ENCODE results near the gene C12orf76.
"Not testable (repeated sequence)": the region's sequence is repeated elsewhere in the genome, so short reads cannot be mapped to it uniquely, and the experiment has no call there.

The C12orf76 gene

GRCh38 chr12:110079477-110080400 lies 31.4 kb upstream of the C12orf76 start:
- no peaks in the 10 kb centered on the region for H3K27me3 ChIP-seq (ENCODE audit: control insufficient read depth in 1 of 2, insufficient read depth in 2 of 2, low read length in 2 of 2)
- peaks cover 9 to 11% of the 10 kb centered on the region in 2 donors for H3K4me1 ChIP-seq (ENCODE audit: control insufficient read depth in 1 of 2, insufficient read depth in 2 of 2, low read length in 2 of 2)
- H3K9ac ChIP-seq (ENCODE audit: low read depth in 1 of 2, low read length in 2 of 2), result peak overlapping the region; percentile 2 to 34
- peak overlapping the region; percentile 47 to 56 for H3K4me3 ChIP-seq (ENCODE audit: low read depth in 1 of 2, low read length in 2 of 2)
- H3K27ac ChIP-seq (ENCODE audit: low read depth, low read length), result peak overlapping the region; percentile 64
- H3K9me3 ChIP-seq (ENCODE audit: control insufficient read depth in 1 of 2, low read length in 2 of 2), result no peaks in the 10 kb centered on the region
- H3K36me3 ChIP-seq (ENCODE audit: control insufficient read depth in 1 of 2, insufficient read depth in 2 of 2, low read length in 2 of 2), result no peaks in the 10 kb centered on the region

DNA sequence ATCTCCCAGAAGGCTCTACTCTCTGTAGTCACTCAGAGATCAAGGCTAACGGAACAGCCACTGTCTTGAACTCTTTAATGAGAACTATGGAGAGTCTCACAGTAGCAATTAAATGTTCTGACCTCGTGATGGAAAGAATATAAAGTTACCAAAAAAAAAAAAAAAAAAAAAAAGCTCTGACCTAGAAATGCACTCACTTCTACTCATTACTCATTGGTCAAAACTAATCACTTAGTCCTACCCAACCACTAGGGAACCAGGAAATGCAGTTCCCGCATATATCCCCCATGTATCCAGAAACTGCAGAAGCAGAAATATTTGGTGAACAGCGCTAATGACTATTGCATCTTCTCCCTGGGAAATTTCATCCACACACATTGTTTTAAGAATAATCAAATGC lies 29.5 kb upstream of the C12orf76 start:
- Histone ChIP-seq H3K9me3 (ENCODE audit: control insufficient read depth in 1 of 2, low read length in 2 of 2) (no peaks in the 10 kb centered on the region), H3K9ac (ENCODE audit: low read depth in 1 of 2, low read length in 2 of 2) (no peak overlapping the region), H3K36me3 (ENCODE audit: control insufficient read depth in 1 of 2, insufficient read depth in 2 of 2, low read length in 2 of 2) (no peaks in the 10 kb centered on the region), H3K27me3 (ENCODE audit: control insufficient read depth in 1 of 2, insufficient read depth in 2 of 2, low read length in 2 of 2) (no peaks in the 10 kb centered on the region), H3K27ac (ENCODE audit: low read depth, low read length) (no peak overlapping the region), H3K4me1 (ENCODE audit: control insufficient read depth in 1 of 2, insufficient read depth in 2 of 2, low read length in 2 of 2) (peaks cover 15% of the 10 kb centered on the region in 2 donors), H3K4me3 (ENCODE audit: low read depth in 1 of 2, low read length in 2 of 2) (no peak overlapping the region)

DNA sequence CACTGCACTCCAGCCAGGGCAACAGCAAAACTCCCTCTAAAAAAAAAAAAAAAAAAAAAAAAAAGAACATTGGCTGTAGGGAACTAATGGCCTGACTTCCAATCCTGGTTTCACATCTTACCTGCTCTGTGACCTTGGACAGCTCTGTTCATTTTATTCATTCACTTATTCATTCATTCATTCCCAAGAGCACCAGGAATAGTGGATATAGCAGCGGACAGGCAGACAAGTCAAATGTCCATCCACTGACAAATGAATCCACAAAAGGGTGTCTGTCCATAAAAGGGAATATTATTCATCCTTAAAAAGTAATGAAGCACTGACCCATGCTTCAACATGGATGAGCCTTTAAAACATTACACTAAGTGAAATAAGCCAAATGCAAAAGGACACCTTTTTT lies 27.6 kb upstream of the C12orf76 start:
- no peaks in the 10 kb centered on the region for H3K9me3 ChIP-seq (ENCODE audit: control insufficient read depth in 1 of 2, low read length in 2 of 2)
- H3K36me3 ChIP-seq (ENCODE audit: control insufficient read depth in 1 of 2, insufficient read depth in 2 of 2, low read length in 2 of 2), result no peaks in the 10 kb centered on the region
- no peak overlapping the region for H3K9ac ChIP-seq (ENCODE audit: low read depth in 1 of 2, low read length in 2 of 2)
- H3K4me3 ChIP-seq (ENCODE audit: low read depth in 1 of 2, low read length in 2 of 2), result no peak overlapping the region
- H3K27ac ChIP-seq (ENCODE audit: low read depth, low read length), result no peak overlapping the region
- peaks cover 15% of the 10 kb centered on the region in 2 donors for H3K4me1 ChIP-seq (ENCODE audit: control insufficient read depth in 1 of 2, insufficient read depth in 2 of 2, low read length in 2 of 2)
- H3K27me3 ChIP-seq (ENCODE audit: control insufficient read depth in 1 of 2, insufficient read depth in 2 of 2, low read length in 2 of 2), result no peaks in the 10 kb centered on the region

DNA sequence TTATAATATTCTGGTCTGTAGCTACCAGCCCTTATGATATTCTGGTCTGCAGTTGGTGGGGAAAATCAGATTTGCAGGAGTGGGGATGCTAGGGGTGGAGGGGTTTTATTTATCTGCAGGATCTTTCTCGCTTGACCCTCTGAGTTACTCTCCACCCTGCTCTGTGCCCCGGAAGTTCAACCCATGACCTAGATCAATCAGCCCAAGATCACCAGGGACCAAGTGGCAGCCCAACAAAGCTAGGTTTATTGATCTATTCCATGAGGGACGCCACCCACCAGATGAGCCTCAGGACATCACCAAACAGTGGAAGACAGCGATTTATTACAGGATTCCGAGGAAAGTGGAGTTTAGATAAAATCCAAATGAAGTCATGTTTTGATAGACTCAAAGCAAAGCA lies 25.8 kb upstream of the C12orf76 start:
- H3K9me3 ChIP-seq (ENCODE audit: control insufficient read depth in 1 of 2, low read length in 2 of 2), result no peaks in the 10 kb centered on the region
- no peak overlapping the region for H3K4me3 ChIP-seq (ENCODE audit: low read depth in 1 of 2, low read length in 2 of 2)
- H3K9ac ChIP-seq (ENCODE audit: low read depth in 1 of 2, low read length in 2 of 2), result no peak overlapping the region
- H3K36me3 ChIP-seq (ENCODE audit: control insufficient read depth in 1 of 2, insufficient read depth in 2 of 2, low read length in 2 of 2), result no peaks in the 10 kb centered on the region
- H3K27me3 ChIP-seq (ENCODE audit: control insufficient read depth in 1 of 2, insufficient read depth in 2 of 2, low read length in 2 of 2), result no peaks in the 10 kb centered on the region
- no peak overlapping the region for H3K27ac ChIP-seq (ENCODE audit: low read depth, low read length)
- peaks cover 4 to 6% of the 10 kb centered on the region in 2 donors for H3K4me1 ChIP-seq (ENCODE audit: control insufficient read depth in 1 of 2, insufficient read depth in 2 of 2, low read length in 2 of 2)

GRCh38 chr12:110073049-110073831 lies 24.9 kb upstream of the C12orf76 start:
- Histone ChIP-seq H3K9ac (ENCODE audit: low read depth in 1 of 2, low read length in 2 of 2) (peak overlapping the region; percentile 18 to 49), H3K36me3 (ENCODE audit: control insufficient read depth in 1 of 2, insufficient read depth in 2 of 2, low read length in 2 of 2) (no peaks in the 10 kb centered on the region), H3K4me1 (ENCODE audit: control insufficient read depth in 1 of 2, insufficient read depth in 2 of 2, low read length in 2 of 2) (peaks cover 4 to 5% of the 10 kb centered on the region in 2 donors), H3K9me3 (ENCODE audit: control insufficient read depth in 1 of 2, low read length in 2 of 2) (no peaks in the 10 kb centered on the region), H3K27ac (ENCODE audit: low read depth, low read length) (no peak overlapping the region), H3K27me3 (ENCODE audit: control insufficient read depth in 1 of 2, insufficient read depth in 2 of 2, low read length in 2 of 2) (no peaks in the 10 kb centered on the region), H3K4me3 (ENCODE audit: low read depth in 1 of 2, low read length in 2 of 2) (peak overlapping the region; percentile 60 to 66)

- H3K27me3 ChIP-seq (ENCODE audit: control insufficient read depth in 1 of 2, insufficient read depth in 2 of 2, low read length in 2 of 2); H3K9me3 ChIP-seq (ENCODE audit: control insufficient read depth in 1 of 2, low read length in 2 of 2); H3K27ac ChIP-seq (ENCODE audit: low read depth, low read length); H3K36me3 ChIP-seq (ENCODE audit: control insufficient read depth in 1 of 2, insufficient read depth in 2 of 2, low read length in 2 of 2); H3K4me1 ChIP-seq (ENCODE audit: control insufficient read depth in 1 of 2, insufficient read depth in 2 of 2, low read length in 2 of 2); H3K9ac ChIP-seq (ENCODE audit: low read depth in 1 of 2, low read length in 2 of 2): not testable (repeated sequence)
- peak overlapping the region in 1 of 2 donors; percentile 60 for H3K4me3 ChIP-seq (ENCODE audit: low read depth in 1 of 2, low read length in 2 of 2)
These were observed 24.3 kb upstream of the C12orf76 start for GRCh38 chr12:110072636-110073035.

GRCh38 chr12:110071967-110072366 lies 23.6 kb upstream of the C12orf76 start:
- H3K36me3 ChIP-seq (ENCODE audit: control insufficient read depth in 1 of 2, insufficient read depth in 2 of 2, low read length in 2 of 2), result no peaks in the 10 kb centered on the region
- H3K9me3 ChIP-seq (ENCODE audit: control insufficient read depth in 1 of 2, low read length in 2 of 2), result no peaks in the 10 kb centered on the region
- H3K4me3 ChIP-seq (ENCODE audit: low read depth in 1 of 2, low read length in 2 of 2), result no peak overlapping the region
- peaks cover 4 to 5% of the 10 kb centered on the region in 2 donors for H3K4me1 ChIP-seq (ENCODE audit: control insufficient read depth in 1 of 2, insufficient read depth in 2 of 2, low read length in 2 of 2)
- no peaks in the 10 kb centered on the region for H3K27me3 ChIP-seq (ENCODE audit: control insufficient read depth in 1 of 2, insufficient read depth in 2 of 2, low read length in 2 of 2)
- H3K9ac ChIP-seq (ENCODE audit: low read depth in 1 of 2, low read length in 2 of 2), result no peak overlapping the region
- no peak overlapping the region for H3K27ac ChIP-seq (ENCODE audit: low read depth, low read length)

DNA sequence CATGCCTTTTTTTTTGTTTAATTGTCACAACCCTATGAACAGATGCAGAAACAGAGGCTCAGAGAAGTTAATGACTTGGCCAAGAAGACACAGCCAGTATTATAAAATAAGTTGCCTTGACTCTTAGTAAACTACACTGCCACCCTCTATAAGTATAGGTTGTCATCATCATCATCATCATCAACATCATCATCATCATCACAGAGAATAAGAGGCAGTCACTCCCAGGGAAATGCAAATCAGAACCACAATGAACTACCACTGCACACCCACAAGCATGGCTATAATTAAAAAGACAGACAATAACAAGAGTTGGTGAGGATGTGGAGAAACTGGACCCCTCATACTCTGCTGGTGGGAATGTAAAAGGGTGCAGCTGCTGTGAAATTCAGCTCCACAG lies 23.2 kb upstream of the C12orf76 start:
- no peak overlapping the region for H3K4me3 ChIP-seq (ENCODE audit: low read depth in 1 of 2, low read length in 2 of 2)

DNA sequence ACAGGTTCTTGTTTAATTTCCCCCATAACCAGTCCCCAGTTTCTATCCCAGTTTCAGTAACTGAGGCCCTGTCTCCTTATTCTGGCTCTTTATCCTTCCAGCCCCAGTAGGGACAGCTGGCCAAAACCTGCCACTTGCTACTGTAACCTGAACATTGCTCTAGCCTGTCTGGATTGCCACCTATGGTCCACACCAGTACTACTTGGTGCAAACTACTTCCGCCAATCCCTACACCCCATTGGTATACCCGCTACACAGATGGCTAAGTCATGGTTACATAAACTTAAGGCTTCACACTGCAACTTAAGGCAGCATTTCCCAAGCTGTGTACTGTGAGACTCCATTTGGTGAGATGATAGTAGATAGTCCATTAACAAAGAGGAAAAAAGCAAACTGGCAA lies 20.3 kb upstream of the C12orf76 start:
- H3K27ac ChIP-seq (ENCODE audit: low read depth, low read length), result no peak overlapping the region

More for the DNA sequence above, 23.2 kb upstream of the C12orf76 start:
- Histone ChIP-seq H3K27ac (ENCODE audit: low read depth, low read length) (no peak overlapping the region), H3K9ac (ENCODE audit: low read depth in 1 of 2, low read length in 2 of 2) (no peak overlapping the region), H3K4me1 (ENCODE audit: control insufficient read depth in 1 of 2, insufficient read depth in 2 of 2, low read length in 2 of 2) (peaks cover 4 to 5% of the 10 kb centered on the region in 2 donors), H3K27me3 (ENCODE audit: control insufficient read depth in 1 of 2, insufficient read depth in 2 of 2, low read length in 2 of 2) (no peaks in the 10 kb centered on the region), H3K9me3 (ENCODE audit: control insufficient read depth in 1 of 2, low read length in 2 of 2) (no peaks in the 10 kb centered on the region), H3K36me3 (ENCODE audit: control insufficient read depth in 1 of 2, insufficient read depth in 2 of 2, low read length in 2 of 2) (no peaks in the 10 kb centered on the region)

GRCh38 chr12:110068115-110068514 lies 19.8 kb upstream of the C12orf76 start:
- not testable (repeated sequence) for H3K36me3 ChIP-seq (ENCODE audit: control insufficient read depth in 1 of 2, insufficient read depth in 2 of 2, low read length in 2 of 2); H3K9me3 ChIP-seq (ENCODE audit: control insufficient read depth in 1 of 2, low read length in 2 of 2); H3K9ac ChIP-seq (ENCODE audit: low read depth in 1 of 2, low read length in 2 of 2); H3K4me1 ChIP-seq (ENCODE audit: control insufficient read depth in 1 of 2, insufficient read depth in 2 of 2, low read length in 2 of 2); H3K4me3 ChIP-seq (ENCODE audit: low read depth in 1 of 2, low read length in 2 of 2); H3K27ac ChIP-seq (ENCODE audit: low read depth, low read length); H3K27me3 ChIP-seq (ENCODE audit: control insufficient read depth in 1 of 2, insufficient read depth in 2 of 2, low read length in 2 of 2)

More for the DNA sequence above, 20.3 kb upstream of the C12orf76 start:
- no peaks in the 10 kb centered on the region for H3K36me3 ChIP-seq (ENCODE audit: control insufficient read depth in 1 of 2, insufficient read depth in 2 of 2, low read length in 2 of 2)
- H3K9ac ChIP-seq (ENCODE audit: low read depth in 1 of 2, low read length in 2 of 2), result no peak overlapping the region
- no peak overlapping the region for H3K4me3 ChIP-seq (ENCODE audit: low read depth in 1 of 2, low read length in 2 of 2)
- H3K27me3 ChIP-seq (ENCODE audit: control insufficient read depth in 1 of 2, insufficient read depth in 2 of 2, low read length in 2 of 2), result no peaks in the 10 kb centered on the region
- H3K9me3 ChIP-seq (ENCODE audit: control insufficient read depth in 1 of 2, low read length in 2 of 2), result no peaks in the 10 kb centered on the region
- peaks cover 0 to 5% of the 10 kb centered on the region in 2 donors for H3K4me1 ChIP-seq (ENCODE audit: control insufficient read depth in 1 of 2, insufficient read depth in 2 of 2, low read length in 2 of 2)
